ENCODE measurements around the gene MBNL2. TPM values are rescaled to one million over a fixed set of nuclear protein-coding genes. Genes with fewer than 3 reads are reported as not detected.

Gene MBNL2
- total and polyA plus RNA-seq, 2 experiments from 2014 or later, result 27.4 to 97.9 TPM

DNA sequence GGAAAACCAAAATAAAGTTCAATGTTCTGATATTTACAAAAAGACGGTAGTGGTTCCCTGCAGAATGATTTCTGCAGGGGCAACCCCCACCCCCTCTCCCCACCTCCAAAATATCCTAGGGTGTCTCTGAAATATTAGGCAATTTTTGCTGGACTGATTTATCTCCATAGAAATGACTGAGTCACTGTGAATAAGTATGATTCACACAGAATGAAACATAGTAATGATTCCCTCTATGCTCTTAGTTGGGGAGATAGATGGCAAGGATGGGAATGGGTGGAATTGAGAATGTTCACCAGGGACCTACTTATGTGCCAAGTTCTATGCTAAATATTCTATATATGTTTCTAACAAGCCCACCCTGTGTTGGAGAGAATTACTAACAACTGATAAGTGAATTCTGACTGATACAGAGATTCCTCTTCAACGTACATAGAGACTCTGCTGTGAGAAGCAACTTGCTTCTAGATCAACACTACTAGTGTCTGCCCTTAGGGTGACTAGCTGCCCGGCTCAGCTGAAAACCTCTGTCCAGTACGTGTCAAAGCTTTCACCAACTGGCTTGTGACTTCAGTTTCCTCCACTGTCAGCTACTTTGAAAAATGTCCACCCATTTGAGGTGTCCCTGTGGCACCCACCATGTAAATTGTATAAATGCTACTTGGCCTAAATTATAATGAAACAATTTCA lies 173.5 kb downstream of the MBNL2 start:
- H3K36me3 ChIP-seq (replicated peaks; ENCODE audit: insufficient read depth, low read depth), result no peaks in the 10 kb centered on the region
- H3K4me2 ChIP-seq, result no peak overlapping the region
- H3K27ac ChIP-seq, result no peak overlapping the region
- no peak overlapping the region for H2AFZ ChIP-seq
- DNase-seq (ENCODE audit: low spot score), result no peak
- no peak overlapping the region for H3K4me3 ChIP-seq
- peaks cover 6% of the 10 kb centered on the region for H3K4me1 ChIP-seq (ENCODE audit: insufficient read depth)
- no peaks in the 10 kb centered on the region for H3K9me3 ChIP-seq (ENCODE audit: low read depth)
- H3K79me2 ChIP-seq, result no peaks in the 10 kb centered on the region
- TF ChIP-seq, protein P1, sequence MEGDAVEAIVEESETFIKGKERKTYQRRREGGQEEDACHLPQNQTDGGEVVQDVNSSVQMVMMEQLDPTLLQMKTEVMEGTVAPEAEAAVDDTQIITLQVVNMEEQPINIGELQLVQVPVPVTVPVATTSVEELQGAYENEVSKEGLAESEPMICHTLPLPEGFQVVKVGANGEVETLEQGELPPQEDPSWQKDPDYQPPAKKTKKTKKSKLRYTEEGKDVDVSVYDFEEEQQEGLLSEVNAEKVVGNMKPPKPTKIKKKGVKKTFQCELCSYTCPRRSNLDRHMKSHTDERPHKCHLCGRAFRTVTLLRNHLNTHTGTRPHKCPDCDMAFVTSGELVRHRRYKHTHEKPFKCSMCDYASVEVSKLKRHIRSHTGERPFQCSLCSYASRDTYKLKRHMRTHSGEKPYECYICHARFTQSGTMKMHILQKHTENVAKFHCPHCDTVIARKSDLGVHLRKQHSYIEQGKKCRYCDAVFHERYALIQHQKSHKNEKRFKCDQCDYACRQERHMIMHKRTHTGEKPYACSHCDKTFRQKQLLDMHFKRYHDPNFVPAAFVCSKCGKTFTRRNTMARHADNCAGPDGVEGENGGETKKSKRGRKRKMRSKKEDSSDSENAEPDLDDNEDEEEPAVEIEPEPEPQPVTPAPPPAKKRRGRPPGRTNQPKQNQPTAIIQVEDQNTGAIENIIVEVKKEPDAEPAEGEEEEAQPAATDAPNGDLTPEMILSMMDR (IDR thresholded peaks at IDR 0.05; ENCODE audit: poor library complexity), result no peak
- no peak for TF ChIP-seq EZH2phosphoT487 (IDR thresholded peaks at IDR 0.05; ENCODE audit: low read depth, severe bottlenecking, unreplicated experiment)
- no peak for TF ChIP-seq EZH2 (IDR thresholded peaks at IDR 0.05; ENCODE audit: borderline replicate concordance)
- H4K20me1 ChIP-seq (ENCODE audit: insufficient read depth, poor library complexity, severe bottlenecking), result no peaks in the 10 kb centered on the region
- WGBS (ENCODE audit: low lambda C conversion rate, missing lambda C conversion rate), result 80% methylated on average over 4 of the region's 4 CpGs
- H3K27me3 ChIP-seq, result no peaks in the 10 kb centered on the region
- no peaks in the 10 kb centered on the region for H3K9me2 ChIP-seq (replicated peaks; ENCODE audit: insufficient read depth)

DNA sequence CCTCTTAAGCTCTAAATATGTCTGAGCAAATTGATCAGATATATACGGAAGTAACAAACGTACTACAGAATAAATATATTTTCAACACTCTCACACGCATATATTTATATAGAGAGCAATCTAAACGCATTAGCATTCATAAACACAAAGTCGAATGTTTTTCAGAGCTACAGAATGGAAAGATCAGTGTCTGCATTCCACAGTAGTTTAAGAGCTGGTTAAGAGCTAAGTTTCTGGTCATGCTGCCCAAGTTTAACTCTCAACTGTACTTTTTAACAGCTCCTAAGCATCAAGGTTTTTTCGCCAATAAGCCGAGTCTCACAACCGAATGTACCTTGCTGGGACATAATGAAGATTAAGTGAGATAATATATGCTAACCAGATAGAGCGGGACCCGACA lies 175.1 kb downstream of the MBNL2 start:
- H3K36me3 ChIP-seq (replicated peaks; ENCODE audit: insufficient read depth, low read depth), result no peaks in the 10 kb centered on the region
- no peak overlapping the region for H3K27ac ChIP-seq
- H2AFZ ChIP-seq, result no peak overlapping the region
- no peak for DNase-seq (ENCODE audit: low spot score)
- no peaks in the 10 kb centered on the region for H3K4me1 ChIP-seq (ENCODE audit: insufficient read depth)
- no peaks in the 10 kb centered on the region for H3K79me2 ChIP-seq
- no peak overlapping the region for H3K4me3 ChIP-seq
- H4K20me1 ChIP-seq (ENCODE audit: insufficient read depth, poor library complexity, severe bottlenecking), result no peaks in the 10 kb centered on the region
- no peaks in the 10 kb centered on the region for H3K9me2 ChIP-seq (replicated peaks; ENCODE audit: insufficient read depth)
- WGBS (ENCODE audit: low lambda C conversion rate, missing lambda C conversion rate), result 67% methylated on average over 10 of the region's 10 CpGs
- no peaks in the 10 kb centered on the region for H3K27me3 ChIP-seq
- TF ChIP-seq EZH2 (IDR thresholded peaks at IDR 0.05; ENCODE audit: borderline replicate concordance) (no peak), EZH2phosphoT487 (IDR thresholded peaks at IDR 0.05; ENCODE audit: low read depth, severe bottlenecking, unreplicated experiment) (no peak)
- TF ChIP-seq, protein P1 (IDR thresholded peaks at IDR 0.05; ENCODE audit: poor library complexity), result no peak
- no peak overlapping the region for H3K4me2 ChIP-seq
- no peaks in the 10 kb centered on the region for H3K9me3 ChIP-seq (ENCODE audit: low read depth)

DNA sequence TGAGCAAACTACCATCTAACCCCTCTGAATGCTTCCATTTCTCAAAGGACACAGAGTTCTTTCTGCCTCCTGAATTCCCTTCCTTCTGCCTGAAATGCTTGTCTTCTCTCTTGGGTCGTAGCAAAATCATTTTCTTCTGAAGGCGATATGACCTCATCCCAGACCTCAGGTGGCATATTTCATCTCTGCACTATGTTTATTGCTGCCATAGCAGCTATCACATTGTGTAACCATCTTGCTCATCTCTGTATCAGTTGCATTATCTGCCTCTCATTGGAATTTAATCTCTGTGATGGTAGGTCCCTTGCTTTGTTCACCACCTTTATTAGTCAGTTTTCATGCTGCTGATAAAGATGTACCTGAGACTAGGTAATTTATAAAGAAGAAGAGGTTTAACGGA lies 179.3 kb downstream of the MBNL2 start:
- H3K79me2 ChIP-seq, result no peaks in the 10 kb centered on the region
- no peak overlapping the region for H3K27ac ChIP-seq
- no peaks in the 10 kb centered on the region for H3K4me1 ChIP-seq (ENCODE audit: insufficient read depth)
- TF ChIP-seq, protein P1 (IDR thresholded peaks at IDR 0.05; ENCODE audit: poor library complexity), result no peak
- no peak for TF ChIP-seq EZH2phosphoT487 (IDR thresholded peaks at IDR 0.05; ENCODE audit: low read depth, severe bottlenecking, unreplicated experiment)
- no peak for TF ChIP-seq EZH2 (IDR thresholded peaks at IDR 0.05; ENCODE audit: borderline replicate concordance)
- no peak overlapping the region for H3K4me2 ChIP-seq
- H2AFZ ChIP-seq, result no peak overlapping the region
- no peaks in the 10 kb centered on the region for H3K36me3 ChIP-seq (replicated peaks; ENCODE audit: insufficient read depth, low read depth)
- H3K27me3 ChIP-seq, result no peaks in the 10 kb centered on the region
- H3K9me2 ChIP-seq (replicated peaks; ENCODE audit: insufficient read depth), result no peaks in the 10 kb centered on the region
- H4K20me1 ChIP-seq (ENCODE audit: insufficient read depth, poor library complexity, severe bottlenecking), result no peaks in the 10 kb centered on the region
- WGBS (ENCODE audit: low lambda C conversion rate, missing lambda C conversion rate), result 67% methylated on average over 3 of the region's 3 CpGs
- no peak for DNase-seq (ENCODE audit: low spot score)
- H3K4me3 ChIP-seq, result no peak overlapping the region
- no peaks in the 10 kb centered on the region for H3K9me3 ChIP-seq (ENCODE audit: low read depth)
